NCI-H526 treated with DMSO at 0.1 percent for 48 hours (cell line): ENCODE data around the gene PHOX2B.

ENCODE experiments used
- DNase-seq: peaks from one replicate; lab custom pipeline; 2025; lab: John Stamatoyannopoulos, UW

Gene PHOX2B

DNA sequence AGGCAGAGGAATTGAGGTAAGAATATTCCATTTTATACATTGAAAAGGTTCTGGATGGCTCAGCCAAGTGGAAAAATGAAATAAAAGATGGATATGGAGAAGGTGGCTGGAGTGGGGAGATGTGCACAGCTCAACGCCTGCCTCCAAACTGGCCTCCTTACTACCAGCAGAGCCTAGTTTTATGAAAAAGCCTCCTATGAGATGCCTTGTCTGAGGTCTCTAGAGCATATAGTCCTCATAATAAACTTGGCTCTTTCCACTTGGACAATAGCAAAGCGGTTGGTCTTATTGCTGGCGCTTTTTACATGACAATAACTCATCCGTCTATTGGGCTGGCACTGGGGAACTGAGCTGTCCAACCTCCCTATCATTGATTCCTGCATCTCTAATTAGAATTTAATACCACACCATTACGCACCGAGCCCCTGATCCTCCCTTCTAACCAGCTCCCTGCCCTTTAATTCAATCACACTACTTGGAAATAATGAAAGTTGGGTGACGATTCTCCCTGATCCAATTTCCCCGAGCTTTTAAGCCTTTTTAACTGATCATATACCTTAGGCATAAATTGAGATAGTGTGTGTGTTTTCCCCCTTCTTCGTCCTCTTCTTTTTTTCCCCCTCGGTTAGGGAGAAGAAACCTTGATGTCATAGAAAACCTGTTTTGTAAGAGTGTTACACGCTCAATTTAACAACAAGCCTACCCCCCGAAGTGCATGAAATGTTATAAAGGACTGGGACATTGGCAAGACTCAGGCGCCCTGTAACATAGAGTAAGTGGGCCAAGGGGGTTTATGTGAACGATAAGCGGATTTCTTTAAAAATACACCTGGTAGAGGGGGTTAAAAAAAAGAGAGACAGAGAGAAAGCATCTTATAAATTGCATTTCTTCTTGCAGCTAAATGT is at the start of gene PHOX2B:
TSS of gene PHOX2B (minus strand) at position 155 of the 905 bp plus-strand sequence. CDS start at position 40, 115 bp downstream.
- DNase-seq: no peak

GRCh38 chr4:41797260-41797659 is 48.7 kb upstream of the PHOX2B start:
- no peak for DNase-seq

DNA sequence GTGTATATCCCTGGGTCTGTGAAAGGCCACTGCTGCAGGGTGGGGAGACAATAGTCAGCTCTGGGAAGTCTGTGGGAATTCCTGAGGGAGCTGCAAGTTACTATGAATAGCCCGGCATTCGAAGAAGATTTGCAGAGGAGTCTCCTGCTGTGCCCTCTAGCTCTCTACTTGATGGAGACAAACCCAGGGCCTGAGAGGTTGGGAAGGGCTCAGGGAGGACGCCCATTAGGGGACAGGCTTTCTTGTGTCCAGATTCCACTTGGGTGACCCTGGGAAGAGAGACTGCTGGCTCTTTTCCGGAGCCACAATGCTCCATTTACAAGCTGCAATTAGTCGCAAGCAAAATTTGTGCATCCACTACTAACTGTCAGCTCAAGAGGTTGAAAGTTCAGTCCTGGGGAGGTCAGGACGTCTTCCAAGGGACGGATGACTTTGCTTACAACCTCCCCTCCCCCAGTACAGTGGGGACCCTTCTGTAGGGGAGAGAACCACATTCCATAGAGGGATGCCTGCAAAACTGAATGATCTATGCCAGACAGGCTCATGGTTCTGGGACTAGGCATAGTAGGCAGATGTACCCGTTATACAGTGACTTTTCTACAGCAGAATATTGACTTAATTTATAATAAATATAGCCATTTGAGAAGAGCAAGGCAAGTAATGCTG is 48.2 kb upstream of the PHOX2B start:
- no peak for DNase-seq

- DNase-seq: no peak
These were observed 47.4 kb upstream of the PHOX2B start for GRCh38 chr4:41795796-41796385.

DNA sequence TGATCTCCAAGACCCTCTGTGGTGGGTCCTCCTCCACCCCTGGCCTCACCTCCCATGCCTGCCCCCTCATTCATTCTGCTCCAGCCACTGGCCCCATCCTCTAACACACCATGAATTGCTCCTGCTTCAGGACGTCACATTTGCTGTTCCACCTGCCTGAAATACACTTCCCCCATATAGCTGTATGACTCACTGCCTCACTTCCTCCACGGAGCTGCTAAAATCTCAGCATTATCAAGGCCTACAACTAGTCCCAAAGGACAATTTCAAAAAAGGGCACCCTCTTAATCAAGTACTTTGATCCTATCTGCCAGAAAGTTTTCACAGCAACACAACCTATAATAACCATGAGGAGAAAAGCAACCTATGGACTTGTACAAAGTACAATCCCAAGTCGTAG is 43.6 kb upstream of the PHOX2B start:
- DNase-seq: no peak

DNA sequence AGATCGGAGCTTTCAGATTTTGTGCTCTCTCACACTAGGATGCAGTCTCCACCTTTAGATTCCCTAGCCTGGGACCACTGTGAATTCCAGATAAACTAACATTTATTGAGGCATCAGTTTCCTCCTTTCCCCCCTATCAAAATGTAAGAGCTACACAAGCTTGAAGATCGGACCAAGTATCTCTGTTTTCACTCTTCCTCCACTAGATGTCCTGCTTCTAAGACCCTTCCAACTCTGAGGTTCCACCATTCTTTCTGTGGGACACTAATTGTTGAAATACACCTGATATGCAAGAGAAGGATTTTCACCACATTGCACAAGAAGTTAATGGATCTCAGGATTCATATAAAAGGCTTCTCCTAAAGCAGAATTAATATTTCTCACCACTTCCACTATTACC is 43.0 kb upstream of the PHOX2B start:
- no peak for DNase-seq

- DNase-seq: no peak
These were observed 39.4 kb upstream of the PHOX2B start for GRCh38 chr4:41787931-41788330.

GRCh38 chr4:41785665-41786064 is 37.1 kb upstream of the PHOX2B start:
- no peak for DNase-seq

DNA sequence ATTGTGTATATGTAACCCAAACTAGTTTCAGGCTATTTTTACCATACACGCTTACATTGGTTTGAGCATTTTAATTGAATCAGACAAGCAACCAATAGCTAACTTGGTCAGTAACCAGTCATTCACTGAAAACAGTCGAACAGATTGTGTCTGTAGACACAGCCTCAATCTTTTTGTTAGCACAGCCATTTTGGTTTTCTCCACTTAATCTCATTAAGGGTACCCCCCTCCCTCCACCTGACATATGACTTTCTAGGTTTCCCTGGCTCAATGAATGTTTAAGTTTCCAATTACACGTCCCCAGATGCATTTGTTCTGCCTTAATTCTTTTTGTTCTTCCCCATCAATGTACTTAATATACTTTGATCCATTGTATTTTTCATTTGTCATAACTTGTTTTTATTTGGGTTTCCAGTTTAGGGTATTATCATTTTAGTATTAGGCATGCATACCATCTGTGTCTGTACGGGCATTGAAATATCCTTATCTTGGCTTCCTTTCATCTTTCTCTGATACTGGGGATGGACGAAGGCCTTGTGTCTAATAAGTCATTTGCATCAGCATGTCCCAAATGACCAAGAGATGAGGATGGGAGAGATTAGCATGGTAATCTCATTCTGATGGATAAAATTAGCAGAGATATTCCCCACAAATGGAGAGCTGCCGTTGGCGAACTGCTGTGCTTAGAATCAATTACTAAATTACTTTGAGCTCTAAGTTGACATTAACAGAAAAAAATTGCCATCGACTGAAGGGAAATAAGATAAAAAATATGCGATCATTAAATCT is 35.9 kb upstream of the PHOX2B start:
- no peak for DNase-seq

- DNase-seq: no peak
These were observed 27.9 kb upstream of the PHOX2B start for GRCh38 chr4:41776466-41776865.

GRCh38 chr4:41763729-41764128 is 15.2 kb upstream of the PHOX2B start:
- DNase-seq: no peak

DNA sequence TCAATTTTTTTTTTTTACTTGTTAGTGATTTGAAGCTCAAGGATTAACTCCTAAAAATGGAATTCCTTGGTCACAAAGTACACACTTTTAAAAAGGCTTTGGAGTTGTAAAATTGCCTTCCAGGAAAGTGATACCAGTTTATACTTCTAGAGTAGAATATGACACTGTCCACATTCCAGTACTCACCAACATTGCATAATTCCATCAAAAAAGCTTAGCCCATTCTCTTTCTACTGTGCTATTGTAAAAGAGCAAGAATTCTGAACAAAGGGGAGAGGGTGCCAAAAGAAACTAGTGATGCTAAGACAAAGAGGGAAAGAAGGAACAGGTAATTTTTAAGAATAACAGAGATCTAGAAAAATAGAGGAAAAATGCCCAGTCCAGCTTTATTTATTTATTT is 10.4 kb upstream of the PHOX2B start:
- DNase-seq: no peak

DNA sequence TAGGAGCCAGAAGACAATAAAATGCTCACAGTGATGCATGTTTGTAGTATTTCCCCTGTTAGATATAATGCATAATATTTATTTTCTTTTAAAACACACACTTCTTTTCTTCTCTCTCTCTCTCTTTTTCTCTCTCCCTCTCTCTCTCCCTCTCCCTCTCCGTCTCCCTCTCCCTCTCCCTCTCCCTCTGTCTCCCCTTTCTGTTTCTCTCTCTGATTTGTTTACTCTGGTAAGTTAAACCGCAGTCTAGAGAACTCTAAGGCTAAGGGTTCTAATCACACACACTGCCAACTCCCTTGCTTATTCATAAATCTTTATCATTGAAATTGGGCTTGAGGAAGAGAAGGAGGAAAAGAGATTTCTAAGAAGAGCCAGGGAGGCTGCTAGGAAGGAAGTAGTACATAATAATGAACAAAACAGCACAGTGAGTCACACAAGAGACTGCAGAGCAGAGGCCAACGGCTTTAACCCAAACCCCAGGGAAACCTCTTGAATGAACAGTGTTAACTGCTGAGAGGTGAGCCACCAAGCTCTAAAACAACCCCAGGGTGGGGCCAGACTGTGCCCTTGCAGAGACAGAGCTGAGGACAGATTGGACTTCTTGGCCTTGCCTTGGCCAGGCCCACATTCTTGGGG is 9.1 kb upstream of the PHOX2B start:
- DNase-seq: no peak

DNA sequence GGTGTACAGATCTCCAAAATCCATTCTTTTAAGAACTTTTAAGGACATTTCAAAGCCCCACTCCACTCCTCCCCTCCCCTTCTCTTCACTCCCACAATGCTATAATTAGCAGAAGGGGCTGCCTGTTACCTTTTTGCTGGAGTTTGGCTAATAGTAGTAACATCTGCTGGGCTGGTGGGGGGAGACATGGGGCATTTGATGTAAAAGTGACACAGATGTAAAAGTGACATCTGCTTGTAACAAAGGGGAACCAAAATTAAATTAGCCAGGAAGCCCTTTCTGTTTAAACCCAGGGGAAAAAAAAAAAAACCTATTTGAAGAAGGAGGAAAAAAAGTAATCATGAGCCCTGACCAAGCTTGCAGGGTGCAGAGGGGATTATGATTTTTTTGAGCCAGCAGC is 5.4 kb upstream of the PHOX2B start:
- no peak for DNase-seq

GRCh38 chr4:41752081-41752836 is 3.7 kb upstream of the PHOX2B start:
- DNase-seq: no peak

DNA sequence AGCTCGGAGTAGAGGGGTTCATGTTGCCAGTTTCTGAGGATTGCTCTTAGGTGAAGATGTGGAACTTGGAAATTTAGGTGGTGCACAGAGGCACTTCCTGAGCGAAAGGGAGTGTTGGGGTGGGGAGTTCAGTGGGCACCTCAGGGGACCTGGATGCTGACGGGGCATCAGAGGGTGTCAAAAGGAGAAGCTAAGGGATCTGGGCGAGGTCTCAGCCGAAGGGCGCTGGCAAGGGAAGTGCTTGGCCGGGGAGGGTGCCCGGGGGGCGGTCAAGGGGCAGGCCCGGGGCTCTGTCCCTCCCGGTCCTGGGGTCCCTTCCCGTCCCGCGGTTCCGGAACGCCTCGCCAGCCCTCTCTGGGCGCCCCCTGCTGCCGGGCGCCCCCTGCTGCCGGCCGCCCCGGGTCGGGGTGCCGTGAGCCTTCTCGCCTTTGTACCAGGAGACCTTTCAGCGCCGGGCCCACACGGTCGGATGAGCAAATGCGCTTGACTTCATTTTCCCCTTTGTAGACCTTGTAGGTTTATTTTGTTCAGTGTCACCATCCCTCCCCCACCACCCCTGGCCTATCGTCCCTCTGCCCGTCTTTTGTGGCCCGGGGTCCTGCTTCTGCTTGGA is 3.0 kb upstream of the PHOX2B start:
- no peak for DNase-seq

DNA sequence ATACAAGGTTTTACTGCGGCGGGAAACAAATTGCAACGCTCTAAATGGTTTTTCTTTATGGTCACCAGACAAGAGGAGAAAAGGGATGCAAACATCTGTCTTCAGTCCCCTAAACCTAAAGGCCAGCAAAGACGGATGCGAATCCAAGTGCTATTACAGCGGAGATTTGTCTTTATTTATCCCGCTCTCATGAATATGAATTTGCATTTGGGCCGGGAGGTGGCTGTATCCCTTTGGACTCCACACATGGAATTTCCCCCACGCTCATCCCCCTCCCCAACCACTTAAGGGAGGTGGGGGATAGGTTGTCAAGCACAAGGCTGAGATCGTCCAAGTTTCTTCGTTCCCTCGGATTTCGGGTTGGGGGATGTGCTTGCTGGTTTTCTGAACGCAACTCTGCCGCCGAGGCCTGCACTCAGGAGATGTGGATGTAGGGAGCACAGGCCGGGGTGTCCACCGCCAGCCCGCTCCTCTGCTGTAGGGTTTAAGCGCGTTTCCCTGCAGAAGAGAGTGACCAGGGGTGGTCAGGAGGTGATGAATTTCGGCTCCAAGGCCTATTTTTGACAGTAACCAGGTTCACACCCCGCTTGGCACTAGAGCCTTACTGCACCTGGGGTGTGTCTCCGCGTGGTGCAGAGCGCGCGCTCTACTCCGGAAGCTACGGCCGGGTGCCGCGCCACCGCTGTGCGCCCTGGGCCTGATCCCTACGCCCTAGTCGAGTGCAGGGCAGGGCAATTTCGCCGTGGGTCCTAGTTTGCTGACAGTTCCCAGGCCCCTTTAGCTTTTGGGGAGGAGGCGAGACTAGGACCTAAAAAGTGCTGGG is 2.3 kb upstream of the PHOX2B start:
- no peak for DNase-seq

GRCh38 chr4:41750121-41750625 is 1.6 kb upstream of the PHOX2B start:
- no peak for DNase-seq

- no peak for DNase-seq
These were observed 1.1 kb upstream of the PHOX2B start for GRCh38 chr4:41749631-41750039.
